ENCODE results near the gene XYLT2.

XYLT2 gene

GRCh38 chr17:50355701-50356341 is 9.9 kb downstream of the XYLT2 start:
- H3K27ac ChIP-seq = no peak overlapping the region
- TF ChIP-seq, protein P1, sequence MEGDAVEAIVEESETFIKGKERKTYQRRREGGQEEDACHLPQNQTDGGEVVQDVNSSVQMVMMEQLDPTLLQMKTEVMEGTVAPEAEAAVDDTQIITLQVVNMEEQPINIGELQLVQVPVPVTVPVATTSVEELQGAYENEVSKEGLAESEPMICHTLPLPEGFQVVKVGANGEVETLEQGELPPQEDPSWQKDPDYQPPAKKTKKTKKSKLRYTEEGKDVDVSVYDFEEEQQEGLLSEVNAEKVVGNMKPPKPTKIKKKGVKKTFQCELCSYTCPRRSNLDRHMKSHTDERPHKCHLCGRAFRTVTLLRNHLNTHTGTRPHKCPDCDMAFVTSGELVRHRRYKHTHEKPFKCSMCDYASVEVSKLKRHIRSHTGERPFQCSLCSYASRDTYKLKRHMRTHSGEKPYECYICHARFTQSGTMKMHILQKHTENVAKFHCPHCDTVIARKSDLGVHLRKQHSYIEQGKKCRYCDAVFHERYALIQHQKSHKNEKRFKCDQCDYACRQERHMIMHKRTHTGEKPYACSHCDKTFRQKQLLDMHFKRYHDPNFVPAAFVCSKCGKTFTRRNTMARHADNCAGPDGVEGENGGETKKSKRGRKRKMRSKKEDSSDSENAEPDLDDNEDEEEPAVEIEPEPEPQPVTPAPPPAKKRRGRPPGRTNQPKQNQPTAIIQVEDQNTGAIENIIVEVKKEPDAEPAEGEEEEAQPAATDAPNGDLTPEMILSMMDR (conservative IDR thresholded peaks at IDR 0.05) = no peak
- no peak for TF ChIP-seq ZFX (IDR thresholded peaks at IDR 0.05)

DNA sequence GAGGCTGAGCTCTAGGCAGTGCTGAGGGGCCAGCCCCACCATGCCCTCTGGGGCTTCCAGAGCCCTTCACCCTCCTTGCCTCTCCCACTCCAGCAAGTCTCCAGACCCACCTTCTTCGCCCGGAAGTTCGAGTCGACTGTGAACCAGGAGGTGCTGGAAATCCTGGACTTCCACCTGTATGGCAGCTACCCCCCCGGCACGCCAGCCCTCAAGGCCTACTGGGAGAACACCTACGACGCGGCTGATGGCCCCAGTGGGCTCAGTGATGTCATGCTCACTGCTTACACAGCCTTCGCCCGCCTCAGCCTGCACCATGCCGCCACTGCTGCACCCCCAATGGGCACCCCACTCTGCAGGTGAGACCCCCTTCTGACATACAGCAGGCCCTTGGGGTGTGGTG is 10.5 kb downstream of the XYLT2 start:
- TF ChIP-seq ZFX (IDR thresholded peaks at IDR 0.05) = no peak
- TF ChIP-seq, protein P1 (conservative IDR thresholded peaks at IDR 0.05) = no peak
- no peak overlapping the region for H3K27ac ChIP-seq

- TF ChIP-seq, protein P1 (conservative IDR thresholded peaks at IDR 0.05) = no peak
- TF ChIP-seq ZFX (IDR thresholded peaks at IDR 0.05) = no peak
- H3K27ac ChIP-seq = no peak overlapping the region
These were observed 11.1 kb downstream of the XYLT2 start for GRCh38 chr17:50356892-50357510.

DNA sequence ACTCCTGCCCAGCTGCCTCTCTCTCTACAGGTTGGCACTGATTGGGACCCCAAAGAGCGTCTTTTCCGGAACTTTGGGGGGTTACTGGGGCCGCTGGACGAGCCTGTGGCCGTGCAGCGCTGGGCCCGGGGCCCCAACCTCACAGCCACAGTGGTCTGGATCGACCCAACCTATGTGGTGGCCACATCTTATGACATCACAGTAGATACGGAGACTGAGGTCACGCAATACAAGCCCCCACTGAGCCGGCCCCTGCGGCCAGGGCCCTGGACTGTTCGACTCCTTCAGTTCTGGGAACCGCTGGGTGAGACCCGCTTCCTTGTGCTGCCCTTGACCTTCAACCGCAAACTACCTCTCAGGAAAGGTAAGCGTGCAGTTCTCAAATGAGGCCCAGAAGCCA is 12.3 kb downstream of the XYLT2 start:
- no peak for TF ChIP-seq ZFX (IDR thresholded peaks at IDR 0.05)
- TF ChIP-seq, protein P1 (conservative IDR thresholded peaks at IDR 0.05) = no peak
- no peak overlapping the region for H3K27ac ChIP-seq

- TF ChIP-seq ZFX (IDR thresholded peaks at IDR 0.05) = no peak
- TF ChIP-seq, protein P1 (conservative IDR thresholded peaks at IDR 0.05) = no peak
- no peak overlapping the region for H3K27ac ChIP-seq
These were observed 13.2 kb downstream of the XYLT2 start for GRCh38 chr17:50359005-50359699.

DNA sequence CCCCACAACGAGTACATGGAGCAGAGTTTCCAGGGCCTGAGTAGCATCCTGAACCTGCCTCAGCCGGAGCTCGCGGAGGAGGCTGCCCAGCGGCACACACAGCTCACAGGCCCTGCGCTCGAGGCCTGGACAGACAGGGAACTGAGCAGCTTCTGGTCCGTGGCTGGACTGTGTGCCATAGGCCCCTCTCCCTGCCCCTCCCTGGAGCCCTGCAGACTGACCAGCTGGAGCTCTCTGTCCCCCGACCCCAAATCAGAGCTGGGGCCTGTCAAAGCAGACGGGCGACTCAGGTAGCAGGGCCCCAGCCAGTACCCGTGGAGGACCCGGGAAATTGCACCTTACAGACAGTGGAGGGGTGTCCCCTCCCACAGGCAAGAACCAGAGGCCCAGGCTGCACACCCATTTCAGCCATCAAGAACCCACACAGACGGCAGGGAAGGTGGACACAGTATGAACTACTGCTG is 14.1 kb downstream of the XYLT2 start:
- no peak for TF ChIP-seq ZFX (IDR thresholded peaks at IDR 0.05)
- TF ChIP-seq, protein P1 (conservative IDR thresholded peaks at IDR 0.05) = no peak
- no peak overlapping the region for H3K27ac ChIP-seq

Data from C4-2B (cell line).